GM12878 (cell line): ENCODE results near the gene CD34. TPM values are rescaled to one million over a fixed set of nuclear protein-coding genes. Genes with fewer than 3 reads are reported as not detected.

Experiments
- ATAC-seq: fragments of 200-7000 bp; cut with Tn5 transposase; 3 replicates; pipeline ENCODE4 v1.9.1; 2020; ENCODE audit warnings: mild to moderate bottlenecking, moderate library complexity
- BruUV-seq: library from RNA; stranded (reverse); fragments of 400-500 nt; replicated peaks from 2 replicates; lab custom pipeline; 2021; lab: Mats Ljungman, UMichigan
- CTCF ChIA-PET: fragments of 300-600 bp; sonication (Branson Sonifier 250); formaldehyde crosslinking; extraction: SDS; loops from one replicate; lab custom pipeline; 2021; ENCODE audit warnings: inconsistent platforms; lab: Yijun Ruan, JAX
- POLR2A ChIA-PET: fragments of 350-600 bp; formaldehyde crosslinking; extraction: SDS; loops from one replicate; lab custom pipeline; 2021; ENCODE audit warnings: inconsistent platforms; lab: Charles Lee
- RAD21 ChIA-PET: fragments of 300-600 bp; sonication (Branson Sonifier 250); formaldehyde crosslinking; loops from one replicate; lab custom pipeline; 2023; ENCODE audit warnings: antibody characterized with exemption; ENCODE audit not compliant: unreplicated experiment; lab: Charles Lee
- SMC1A ChIA-PET: fragments of 300-600 bp; sonication (Branson Sonifier 250); formaldehyde crosslinking; loops from one replicate; lab custom pipeline; 2023; ENCODE audit not compliant: unreplicated experiment, uncharacterized antibody; lab: Charles Lee
- DNase-seq: peaks from one replicate; pipeline ENCODE4 v3.0.0-alpha.2; 2011; ENCODE audit warnings: low read depth, low spot score
- FAIRE-seq: peaks from 3 replicates; lab custom pipeline; 2011; peaks lifted over from hg19 to GRCh38; lab: Jason Lieb, UNC
- H2AFZ ChIP-seq: 2 replicates; pipeline ENCODE4 v1.6.0; 2011; ENCODE audit warnings: low read depth, low read length, control low read depth; ENCODE audit not compliant: control insufficient read depth
- H3K27ac ChIP-seq: 2 replicates; pipeline ENCODE4 v1.5.1; 2011; ENCODE audit warnings: control low read depth; ENCODE audit not compliant: control insufficient read depth, insufficient read depth
- H3K27me3 ChIP-seq, 2 experiments: replicated peaks in 1 of 2; 2 replicates each; pipeline versions ENCODE4 v1.6.0 to v1.6.1; 2011; ENCODE audit warnings: low read length in 1 of 2; ENCODE audit not compliant: control insufficient read depth in 2 of 2, insufficient read depth in 2 of 2
- H3K36me3 ChIP-seq, 2 experiments: 2 replicates each; pipeline ENCODE4 v1.5.1; 2011; ENCODE audit warnings: low read length in 1 of 2; ENCODE audit not compliant: control insufficient read depth in 2 of 2, insufficient read depth in 2 of 2
- H3K4me1 ChIP-seq: 2 replicates; pipeline ENCODE4 v1.6.1; 2011; ENCODE audit warnings: mild to moderate bottlenecking, low read length, moderate library complexity, mixed read lengths; ENCODE audit not compliant: control insufficient read depth, insufficient read depth
- H3K4me2 ChIP-seq: 2 replicates; pipeline ENCODE4 v1.6.0; 2011; ENCODE audit warnings: control low read depth; ENCODE audit not compliant: control insufficient read depth, insufficient read depth
- H3K4me3 ChIP-seq: fragments of 200-600 bp; sonication (generic); 2 replicates; pipeline ENCODE4 v1.5.1; 2016
- H3K79me2 ChIP-seq: 2 replicates; pipeline ENCODE4 v1.6.0; 2011; ENCODE audit warnings: low read length; ENCODE audit not compliant: control insufficient read depth, insufficient read depth
- H3K9ac ChIP-seq: 2 replicates; pipeline ENCODE4 v1.8.0; 2011; ENCODE audit warnings: low read length, control low read depth, mixed read lengths; ENCODE audit not compliant: control insufficient read depth, insufficient read depth
- H3K9me3 ChIP-seq: replicated peaks from 3 replicates; pipeline ENCODE4 v1.5.1; 2011; ENCODE audit warnings: mild to moderate bottlenecking, low read length; ENCODE audit not compliant: control insufficient read depth, insufficient read depth
- H4K20me1 ChIP-seq: 2 replicates; pipeline ENCODE4 v1.6.0; 2011; ENCODE audit not compliant: control insufficient read depth, insufficient read depth
- CHD2 ChIP-seq: IDR thresholded peaks from 2 replicates; pipeline ENCODE4 v1.6.1; 2011; ENCODE audit warnings: low read depth, low read length, improper control_type of control experiment, borderline replicate concordance
- DPF2 ChIP-seq: fragments of 450-650 bp; IDR thresholded peaks from 2 replicates; pipeline ENCODE4 v1.6.1; 2017; ENCODE audit warnings: mild to moderate bottlenecking
- E2F4 ChIP-seq: IDR thresholded peaks from 2 replicates; pipeline ENCODE4 v1.6.1; 2012; ENCODE audit warnings: low read depth, low read length, improper control_type of control experiment
- E4F1 ChIP-seq: fragments of 450-650 bp; IDR thresholded peaks from 2 replicates; pipeline ENCODE4 v1.6.1; 2018; ENCODE audit warnings: borderline replicate concordance, mild to moderate bottlenecking; ENCODE audit not compliant: partially characterized antibody
- EP300 ChIP-seq, 2 experiments: fragments of 150-350 bp in 1 of 2; IDR thresholded peaks; 2 replicates each; pipeline ENCODE4 v1.6.1; 2011 to 2012; ENCODE audit warnings: low read depth in 2 of 2, low read length in 2 of 2, borderline replicate concordance in 1 of 2, improper control_type of control experiment in 1 of 2, inconsistent platforms in 1 of 2; ENCODE audit not compliant: control insufficient read depth in 1 of 2
- JUND ChIP-seq: IDR thresholded peaks from 2 replicates; pipeline ENCODE4 v1.6.1; 2012; ENCODE audit warnings: low read depth, mild to moderate bottlenecking, low read length, improper control_type of control experiment, moderate library complexity
- MAX ChIP-seq: IDR thresholded peaks from 2 replicates; pipeline ENCODE4 v1.6.1; 2012; ENCODE audit warnings: low read depth, low read length, improper control_type of control experiment
- MYC ChIP-seq: IDR thresholded peaks from 2 replicates; pipeline ENCODE4 v1.6.1; 2011; ENCODE audit warnings: mild to moderate bottlenecking, low read length, moderate library complexity, inconsistent platforms; ENCODE audit not compliant: insufficient read depth, insufficient replicate concordance, insufficient read length, severe bottlenecking
- PAX8 ChIP-seq: fragments of 450-650 bp; IDR thresholded peaks from 2 replicates; pipeline ENCODE4 v1.6.1; 2017; ENCODE audit warnings: mild to moderate bottlenecking, moderate library complexity
- REST ChIP-seq: IDR thresholded peaks from 2 replicates; pipeline ENCODE4 v1.6.1; 2012; ENCODE audit warnings: mild to moderate bottlenecking, low read depth, low read length
- WGBS: methylation state at CpG from one replicate; pipeline ENCODE4 v1.1.6; 2016; ENCODE audit warnings: low lambda C conversion rate; ENCODE audit not compliant: insufficient replicate concordance, insufficient coverage; ENCODE audit errors: missing lambda C conversion rate; 5-methylcytosine and 5-hydroxymethylcytosine counted together
- in situ Hi-C: fragments of 300-500 bp; cut with MboI; formaldehyde crosslinking; loops from 9 replicates; pipeline ENCODE4 v1.14.3; 2018; ENCODE audit warnings: mixed read lengths
- intact Hi-C: fragments of 100-400 bp; cut with micrococcal nuclease; formaldehyde crosslinking; loops from one replicate; pipeline ENCODE4 v1.14.2; 2022; ENCODE audit not compliant: unreplicated experiment
- polyA plus RNA-seq, 11 experiments: library from polyadenylated mRNA; depleted of rRNA in 4 of 11; unstranded in 6 of 11; stranded (reverse) in 5 of 11; fragments of >200 nt; fragmentation: Nextera tagmentation in 4 of 11; fragmentation: Illumina TruSeq in 1 of 11; extraction: Ambion mirVana in 4 of 11; extraction: Trizol in 1 of 11; gene quantifications; 1 replicate in 1 of 11; 2 replicates in 10 of 11; pipeline versions ENCODE4 v1.2.1 to v1.2.3, GENCODE V29; 2011 to 2016; ENCODE audit warnings: inconsistent platforms in 2 of 11, missing spikeins in 2 of 11, low read depth in 1 of 11
- total RNA-seq, 4 experiments: library from RNA; depleted of rRNA in 3 of 4; stranded (reverse); fragments of >200 nt in 3 of 4; fragmentation: Illumina TruSeq in 1 of 4; extraction: Trizol in 1 of 4; gene quantifications; 2 replicates each; pipeline versions ENCODE4 v1.2.1 to v1.2.3, GENCODE V29; 2013 to 2021

The CD34 gene
- total and polyA plus RNA-seq, 10 of the 15 experiments (the other 5 are each of a cell fraction or from before 2014, with no cell fraction given) = under 0.01 to 0.08 (median 0.02) TPM; not detected in 6

- ChIA-PET POLR2A (no interaction called here), RAD21 (no interaction called here), CTCF (interaction anchor here (0.6 to 26.0 kb wide), 4 partner anchors 7 to 126 kb away, joined by 3 to 821 read pairs (median 3); no protein-coding TSS in a partner anchor), SMC1A (interaction anchor here (2.6 kb wide), 1 partner anchor 10 kb away, joined by 11 read pairs; no protein-coding TSS in a partner anchor)
- no peaks in the 10 kb centered on the region; the same call in 1 of the 2 replicates for H4K20me1 ChIP-seq
- WGBS = 95% methylated on average over 4 of the region's 4 CpGs
- no peak overlapping the region for H3K27ac ChIP-seq
- H3K9ac ChIP-seq = no peak overlapping the region
- no peak for ATAC-seq
- no TSS peak for BruUV-seq
- H3K4me1 ChIP-seq = peaks cover 13% of the 10 kb centered on the region
- TF ChIP-seq E2F4 (no peak), MAX (no peak), E4F1 (no peak), PAX8 (no peak), MYC (no peak), JUND (no peak), DPF2 (no peak), EP300 (IDR thresholded peaks at IDR 0.05; ENCODE audit: borderline replicate concordance in 1 of 2, control insufficient read depth in 1 of 2, low read depth in 2 of 2, low read length in 2 of 2) (no peak), REST (no peak), CHD2 (no peak)
- H3K36me3 ChIP-seq = peaks cover 0 to 6% of the 10 kb centered on the region in 2 experiments; a peak in 2 of 4 replicates
- no peak overlapping the region for H3K4me3 ChIP-seq
- no peak for FAIRE-seq
- DNase-seq = no peak
- intact Hi-C loops = no loop called here
- no peaks in the 10 kb centered on the region; the same call in 1 of the 2 replicates for H3K79me2 ChIP-seq
- no peaks in the 10 kb centered on the region for H3K27me3 ChIP-seq
- in situ Hi-C loops = no loop called here
- H3K4me2 ChIP-seq = no peak overlapping the region
- H2AFZ ChIP-seq = no peak overlapping the region
- no peaks in the 10 kb centered on the region; the same call in 2 of the 3 replicates for H3K9me3 ChIP-seq
Observed at GRCh38 chr1:207837673-207838072, 73.3 kb downstream of the CD34 start.
